Transverse colon (tissue), 4 donors: Measurements from ENCODE around the gene REEP6. TPM values are rescaled to one million over a fixed set of nuclear protein-coding genes. Genes with fewer than 3 reads are reported as not detected.
"Not testable (repeated sequence)": the region's sequence is repeated elsewhere in the genome, so short reads cannot be mapped to it uniquely, and the experiment has no call there.

Source experiments
- DNase-seq: peaks from one replicate; pipeline ENCODE4 v3.0.0-alpha.2; 2019
- H3K27ac ChIP-seq, 4 donors: fragments of 200-600 bp; sonication (generic); 2 replicates each; pipeline ENCODE4 v1.5.1; 2016 to 2018; ENCODE audit warnings: inconsistent platforms in 4 of 4
- H3K27me3 ChIP-seq: fragments of 200-600 bp; sonication (generic); 2 replicates; pipeline ENCODE4 v1.5.1; 2017; ENCODE audit warnings: inconsistent platforms
- H3K36me3 ChIP-seq, 4 donors: fragments of 200-600 bp; sonication (generic); 2 replicates each; pipeline ENCODE4 v1.5.1; 2017 to 2019; ENCODE audit warnings: inconsistent platforms in 4 of 4
- H3K4me1 ChIP-seq, 4 donors: fragments of 200-600 bp; sonication (generic); 2 replicates each; pipeline ENCODE4 v1.5.1; 2017 to 2020; ENCODE audit warnings: inconsistent platforms in 4 of 4
- H3K4me3 ChIP-seq, 4 donors: fragments of 200-600 bp; sonication (generic); 1 replicate in 1 of 4; 2 replicates in 3 of 4; pipeline versions ENCODE4 v1.5.1 to v1.6.1; 2017 to 2019; ENCODE audit warnings: inconsistent platforms in 4 of 4
- H3K9me3 ChIP-seq, 2 donors: fragments of 200-600 bp; sonication (generic); 2 replicates each; pipeline ENCODE4 v1.5.1; 2017 to 2019; ENCODE audit warnings: inconsistent platforms in 2 of 2
- EP300 ChIP-seq: sonication (generic); formaldehyde crosslinking; IDR thresholded peaks from one replicate; pipeline ENCODE4 v1.6.1; 2017; ENCODE audit warnings: antibody characterized with exemption, low read depth
- POLR2A ChIP-seq: fragments of 450-650 bp; IDR thresholded peaks from one replicate; pipeline ENCODE4 v1.6.1; 2016; ENCODE audit warnings: antibody characterized with exemption, mild to moderate bottlenecking, moderate library complexity
- POLR2AphosphoS5 ChIP-seq, 3 donors: sonication (generic); formaldehyde crosslinking; IDR thresholded peaks; one replicate each; pipeline ENCODE4 v1.6.1; 2016; ENCODE audit warnings: antibody characterized with exemption in 3 of 3
- WGBS, 2 donors: methylation state at CpG; one replicate each; pipeline ENCODE4 v1.1.5; 2018; ENCODE audit warnings: low coverage in 1 of 2; 5-methylcytosine and 5-hydroxymethylcytosine counted together
- in situ Hi-C, 4 donors: fragments of 200-750 bp; cut with MboI; loops; one replicate each; pipeline versions ENCODE4 v1.15.0 to v1.15.1; 2017; ENCODE audit warnings: low sequenced_read_pairs in 3 of 4, low pct_ligation_motif_present in 1 of 4, low pct_unique_long_range_greater_than_20kb in 1 of 4
- intact Hi-C: fragments of 100-400 bp; cut with DNase I; formaldehyde crosslinking; loops from one replicate; pipeline ENCODE4 v1.15.1; 2023; ENCODE audit warnings: low total_unique reads
- total RNA-seq, 4 donors: library from RNA; depleted of rRNA; stranded (reverse); fragments of >200 nt; gene quantifications; one replicate each; pipeline ENCODE4 v1.1.0, GENCODE V29; 2016
- TF ChIP-seq, protein P1 (sequence below), 5 experiments: fragments of 200-600 bp in 3 of 5; fragments of 450-650 bp in 2 of 5; sonication (generic) in 3 of 5; IDR thresholded peaks; 1 replicate in 2 of 5; 2 replicates in 3 of 5; pipeline ENCODE4 v1.5.1; 2016 to 2017; ENCODE audit warnings: antibody characterized with exemption in 5 of 5, inconsistent platforms in 3 of 5, mild to moderate bottlenecking in 2 of 5, moderate library complexity in 1 of 5

Gene REEP6
- total RNA-seq, 4 donors from 2014 or later = 2.2 to 3.3 TPM; not detected in 2

DNA sequence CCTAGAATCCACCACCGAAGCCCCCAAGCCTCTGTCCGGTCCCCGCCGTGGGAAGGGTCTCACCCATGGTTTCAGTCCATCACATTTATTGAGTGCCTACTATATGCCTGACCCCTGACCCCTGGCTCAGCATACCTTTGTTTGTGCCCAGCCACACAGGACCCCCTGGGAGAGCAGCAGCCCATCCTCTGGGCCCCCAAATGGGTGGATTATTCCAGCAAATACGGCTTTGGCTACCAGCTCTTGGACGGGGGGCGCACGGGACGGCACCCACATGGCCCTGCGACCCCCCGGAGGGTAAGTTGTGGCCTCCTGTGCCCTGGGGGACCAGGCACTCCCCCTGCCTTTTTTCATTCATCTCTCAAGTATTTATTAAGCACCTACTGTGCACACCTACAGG lies 40.6 kb downstream of the REEP6 start:
- intact Hi-C loops (no loop called here), in situ Hi-C loops (loop anchor here (25.0 kb wide), 3 partner anchors 156 to 281 kb away; partner anchors contain the start of gene ATP8B3 (in 1 of the 4))
- DNase-seq = no peak
- Histone ChIP-seq H3K4me1 (no peaks in the 10 kb centered on the region), H3K27me3 (peaks cover 22% of the 10 kb centered on the region), H3K4me3 (no peak overlapping the region), H3K27ac (no peak overlapping the region), H3K9me3 (no peaks in the 10 kb centered on the region), H3K36me3 (no peaks in the 10 kb centered on the region)
- WGBS, 2 donors = 88% methylated on average over 10 of the region's 11 CpGs; no CpG with 5 or more reads in 1 of the 2 donors
- TF ChIP-seq, protein P1, sequence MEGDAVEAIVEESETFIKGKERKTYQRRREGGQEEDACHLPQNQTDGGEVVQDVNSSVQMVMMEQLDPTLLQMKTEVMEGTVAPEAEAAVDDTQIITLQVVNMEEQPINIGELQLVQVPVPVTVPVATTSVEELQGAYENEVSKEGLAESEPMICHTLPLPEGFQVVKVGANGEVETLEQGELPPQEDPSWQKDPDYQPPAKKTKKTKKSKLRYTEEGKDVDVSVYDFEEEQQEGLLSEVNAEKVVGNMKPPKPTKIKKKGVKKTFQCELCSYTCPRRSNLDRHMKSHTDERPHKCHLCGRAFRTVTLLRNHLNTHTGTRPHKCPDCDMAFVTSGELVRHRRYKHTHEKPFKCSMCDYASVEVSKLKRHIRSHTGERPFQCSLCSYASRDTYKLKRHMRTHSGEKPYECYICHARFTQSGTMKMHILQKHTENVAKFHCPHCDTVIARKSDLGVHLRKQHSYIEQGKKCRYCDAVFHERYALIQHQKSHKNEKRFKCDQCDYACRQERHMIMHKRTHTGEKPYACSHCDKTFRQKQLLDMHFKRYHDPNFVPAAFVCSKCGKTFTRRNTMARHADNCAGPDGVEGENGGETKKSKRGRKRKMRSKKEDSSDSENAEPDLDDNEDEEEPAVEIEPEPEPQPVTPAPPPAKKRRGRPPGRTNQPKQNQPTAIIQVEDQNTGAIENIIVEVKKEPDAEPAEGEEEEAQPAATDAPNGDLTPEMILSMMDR (IDR thresholded peaks at IDR 0.05) = no peak
- TF ChIP-seq POLR2A (no peak), POLR2AphosphoS5 (IDR thresholded peaks at IDR 0.05) (no peak), EP300 (no peak)

DNA sequence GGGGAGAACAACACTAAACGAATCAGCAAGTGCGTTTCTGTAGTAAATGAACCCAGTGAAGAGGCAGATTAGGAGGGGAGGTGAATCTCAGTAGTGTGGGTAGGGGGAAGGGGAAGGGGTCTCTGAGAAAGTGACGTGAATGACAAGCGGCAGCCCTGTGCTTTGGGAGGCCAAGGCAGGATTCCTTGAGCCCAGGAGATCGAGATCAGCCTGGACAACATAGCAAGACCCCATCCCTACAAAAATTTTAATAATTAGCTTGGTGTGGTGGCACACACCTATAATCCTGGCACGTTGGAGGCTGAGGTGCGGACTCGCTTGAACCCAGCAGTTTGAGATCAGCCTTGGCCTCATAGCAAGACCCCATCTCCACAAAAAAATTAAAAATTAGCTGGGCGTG lies 41.0 kb downstream of the REEP6 start:
- 76 to 100% methylated on average over 1 to 9 of the region's 9 CpGs for WGBS, 2 donors
- intact Hi-C loops = no loop called here

DNA sequence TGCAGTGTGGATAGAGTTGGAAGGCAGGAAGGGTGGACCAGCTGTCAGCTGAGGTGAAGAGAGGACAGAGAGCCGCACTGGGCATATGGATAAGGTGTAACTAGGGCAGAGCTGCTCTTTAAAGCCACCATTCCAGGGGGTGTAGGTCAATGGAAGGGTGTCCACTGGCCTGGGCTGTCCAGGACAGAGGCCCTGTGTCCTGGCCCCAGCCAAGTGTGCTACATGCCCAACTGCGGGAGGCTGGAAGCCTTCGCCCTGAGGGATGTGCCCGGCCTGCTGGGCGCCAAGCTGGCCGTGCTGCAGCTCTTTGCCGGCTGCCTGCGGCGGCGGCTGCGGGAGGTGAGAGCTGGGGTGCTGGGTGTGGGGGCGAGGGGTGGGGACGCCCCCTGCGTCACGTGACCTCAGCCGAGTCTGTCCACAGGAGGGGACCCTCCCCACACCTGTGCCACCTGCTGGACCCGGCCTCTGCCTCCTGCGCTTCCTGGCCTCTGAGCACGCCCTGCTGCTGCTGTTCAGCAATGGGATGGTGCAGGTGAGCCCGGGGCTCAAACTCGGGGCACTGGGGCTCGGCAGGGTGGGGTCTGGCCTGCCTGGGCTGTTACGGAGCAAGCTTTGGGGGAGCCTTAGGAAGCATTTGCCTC lies 42.6 kb downstream of the REEP6 start:
- intact Hi-C loops = no loop called here
- Histone ChIP-seq H3K9me3 (no peaks in the 10 kb centered on the region), H3K36me3 (no peaks in the 10 kb centered on the region), H3K27me3 (peaks cover 12% of the 10 kb centered on the region), H3K27ac (no peak overlapping the region), H3K4me3 (no peak overlapping the region), H3K4me1 (no peaks in the 10 kb centered on the region)
- WGBS, 2 donors = 68 to 100% methylated on average over 1 to 18 of the region's 23 CpGs
- TF ChIP-seq POLR2A (no peak), EP300 (no peak), POLR2AphosphoS5 (IDR thresholded peaks at IDR 0.05) (no peak)
- TF ChIP-seq, protein P1 (IDR thresholded peaks at IDR 0.05) = no peak
- DNase-seq = no peak
- in situ Hi-C loops = loop anchor here (25.0 kb wide), 3 partner anchors 154 to 279 kb away; partner anchors contain the start of gene ATP8B3 (in 1 of the 4)

More for the DNA sequence above, 41.0 kb downstream of the REEP6 start:
- in situ Hi-C loops = loop anchor here (25.0 kb wide), 3 partner anchors 155 to 280 kb away; partner anchors contain the start of gene ATP8B3 (in 1 of the 4)
- H3K27me3 ChIP-seq = peaks cover 18% of the 10 kb centered on the region
- DNase-seq = no peak
- TF ChIP-seq, protein P1 (IDR thresholded peaks at IDR 0.05) = no peak
- TF ChIP-seq POLR2AphosphoS5 (IDR thresholded peaks at IDR 0.05) (no peak), POLR2A (no peak), EP300 (no peak)
- no peaks in the 10 kb centered on the region for H3K4me1 ChIP-seq
- H3K4me3 ChIP-seq = no peak overlapping the region
- H3K36me3 ChIP-seq = no peaks in the 10 kb centered on the region
- no peak overlapping the region for H3K27ac ChIP-seq
- no peaks in the 10 kb centered on the region for H3K9me3 ChIP-seq

DNA sequence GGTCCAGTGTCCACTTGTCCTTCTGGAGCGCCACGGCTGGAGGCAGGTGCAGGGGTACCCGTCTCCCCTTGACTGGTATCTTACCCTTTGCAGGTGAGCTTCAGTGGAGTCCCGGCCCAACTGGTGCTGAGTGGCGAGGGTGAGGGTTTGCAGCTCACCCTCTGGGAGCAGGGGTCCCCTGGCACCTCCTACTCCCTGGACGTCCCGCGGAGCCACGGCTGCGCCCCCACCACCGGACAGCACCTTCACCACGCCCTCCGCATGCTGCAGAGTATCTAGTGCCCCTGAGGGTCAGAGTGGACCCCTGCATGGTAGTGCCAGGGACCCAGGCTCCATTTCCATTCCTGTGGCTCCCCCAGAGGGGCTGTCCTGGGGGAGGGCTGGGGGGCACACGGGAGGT lies 44.0 kb downstream of the REEP6 start:
- H3K4me3 ChIP-seq = no peak overlapping the region
- no peak for DNase-seq
- H3K4me1 ChIP-seq = peaks cover 0 to 3% (median 0%) of the 10 kb centered on the region in 4 donors
- in situ Hi-C loops (loop anchor here (25.0 kb wide), 3 partner anchors 152 to 277 kb away; partner anchors contain the start of gene ATP8B3 (in 1 of the 4)), intact Hi-C loops (no loop called here)
- 91% methylated on average over 11 of the region's 14 CpGs; no CpG with 5 or more reads in 1 of the 2 donors for WGBS, 2 donors
- TF ChIP-seq, protein P1 (IDR thresholded peaks at IDR 0.05) = no peak
- TF ChIP-seq POLR2AphosphoS5 (IDR thresholded peaks at IDR 0.05) (no peak), POLR2A (no peak), EP300 (no peak)
- no peaks in the 10 kb centered on the region for H3K36me3 ChIP-seq
- no peaks in the 10 kb centered on the region for H3K9me3 ChIP-seq
- peaks cover 12% of the 10 kb centered on the region for H3K27me3 ChIP-seq
- no peak overlapping the region for H3K27ac ChIP-seq

DNA sequence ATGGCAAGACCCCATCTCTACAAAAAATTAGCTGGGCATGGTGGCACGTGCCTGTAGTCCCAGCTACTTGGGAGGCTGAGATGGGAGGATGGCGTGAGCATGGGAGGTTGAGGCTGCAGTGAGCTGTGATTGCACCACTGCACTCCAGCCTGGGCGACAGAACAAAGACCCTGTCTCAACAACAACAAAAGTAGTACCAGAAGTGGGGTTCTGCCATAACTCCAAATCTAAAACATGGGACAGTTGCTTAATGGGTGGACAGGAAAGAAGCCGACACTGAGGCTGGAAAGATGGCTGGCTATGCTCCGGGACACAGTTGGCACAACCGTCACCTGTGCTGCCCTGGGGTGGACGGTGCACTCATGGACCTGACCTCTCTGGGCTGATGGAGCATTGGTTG lies 44.7 kb downstream of the REEP6 start:
- H3K4me3 ChIP-seq, DNase-seq, H3K36me3 ChIP-seq, H3K27ac ChIP-seq, H3K9me3 ChIP-seq, H3K4me1 ChIP-seq, intact Hi-C loops: not testable (repeated sequence)
- peaks cover 12% of the 10 kb centered on the region for H3K27me3 ChIP-seq
- WGBS, 2 donors = 94 to 100% methylated on average over 1 to 7 of the region's 7 CpGs
- in situ Hi-C loops = loop anchor here (25.0 kb wide), 3 partner anchors 152 to 277 kb away; partner anchors contain the start of gene ATP8B3 (in 1 of the 4)
